ENCODE data around the gene LYRM2.

- TF ChIP-seq POLR2A (IDR thresholded peaks at IDR 0.05; ENCODE audit: low read length): no peak
- TF ChIP-seq GATA1 (IDR thresholded peaks at IDR 0.05; ENCODE audit: low read depth, low read length): no peak
Measured at GRCh38 chr6:89597372-89597771, 41.2 kb downstream of the LYRM2 start.

Measured in erythroblast (primary cell).